Measurements from ENCODE around the gene WAPL. TPM values are rescaled to one million over a fixed set of nuclear protein-coding genes. Genes with fewer than 3 reads are reported as not detected.

The WAPL gene
- total RNA-seq, 1 donor = 40.2 TPM

DNA sequence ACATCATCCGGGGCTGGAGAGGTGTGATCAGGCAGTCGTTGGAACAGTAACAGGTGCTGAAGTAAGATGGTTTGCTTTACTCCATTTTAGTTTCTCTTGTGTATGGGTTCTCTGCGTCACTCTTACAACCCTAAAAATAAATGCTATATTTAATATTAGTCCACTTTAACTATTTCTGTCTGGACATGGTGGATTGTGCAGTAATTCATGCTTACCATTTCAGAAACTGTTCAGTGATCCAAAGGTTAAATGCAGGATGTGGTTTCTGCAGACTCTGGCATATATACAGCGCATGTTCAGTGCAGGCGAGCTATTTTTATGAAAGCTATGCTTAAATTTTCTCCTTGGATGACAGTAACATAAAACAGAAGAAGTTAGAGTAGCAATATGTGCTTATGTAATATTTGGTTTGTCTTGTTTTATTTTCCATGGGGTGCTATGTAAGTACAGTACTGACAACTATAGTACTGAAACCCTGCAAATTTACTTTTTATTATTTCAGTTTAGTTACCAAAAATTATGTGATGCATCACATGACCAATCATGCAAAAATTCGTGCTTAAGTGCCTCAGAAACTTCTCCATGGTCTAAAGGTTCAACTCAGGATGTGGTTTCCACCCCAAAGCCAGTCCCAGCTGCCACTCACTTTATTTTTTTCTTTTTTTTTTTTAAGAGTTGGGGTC lies 108.4 kb downstream of the WAPL start:
- Histone ChIP-seq H3K9me3 (ENCODE audit: low read depth, low read length) (peaks cover 2% of the 10 kb centered on the region), H3K27ac (ENCODE audit: low read depth, low read length) (no peak overlapping the region), H3K4me3 (ENCODE audit: insufficient read depth, low read length) (no peak overlapping the region), H3K27me3 (ENCODE audit: insufficient read depth, low read length) (no peaks in the 10 kb centered on the region), H3K36me3 (ENCODE audit: insufficient read depth, low read length) (no peaks in the 10 kb centered on the region), H2AFZ (ENCODE audit: low read length) (peak overlapping the region; percentile 27), H4K20me1 (ENCODE audit: insufficient read depth, low read length) (no peaks in the 10 kb centered on the region), H3K79me2 (ENCODE audit: insufficient read depth, low read length) (no peaks in the 10 kb centered on the region), H3K4me1 (ENCODE audit: insufficient read depth, low read length) (peaks cover 26% of the 10 kb centered on the region), H3K4me2 (ENCODE audit: insufficient read depth, low read length) (peak overlapping the region; percentile 62)
- peak; percentile 49 for DNase-seq (ENCODE audit: insufficient read length, low spot score, missing footprints)
- TF ChIP-seq, protein P1, sequence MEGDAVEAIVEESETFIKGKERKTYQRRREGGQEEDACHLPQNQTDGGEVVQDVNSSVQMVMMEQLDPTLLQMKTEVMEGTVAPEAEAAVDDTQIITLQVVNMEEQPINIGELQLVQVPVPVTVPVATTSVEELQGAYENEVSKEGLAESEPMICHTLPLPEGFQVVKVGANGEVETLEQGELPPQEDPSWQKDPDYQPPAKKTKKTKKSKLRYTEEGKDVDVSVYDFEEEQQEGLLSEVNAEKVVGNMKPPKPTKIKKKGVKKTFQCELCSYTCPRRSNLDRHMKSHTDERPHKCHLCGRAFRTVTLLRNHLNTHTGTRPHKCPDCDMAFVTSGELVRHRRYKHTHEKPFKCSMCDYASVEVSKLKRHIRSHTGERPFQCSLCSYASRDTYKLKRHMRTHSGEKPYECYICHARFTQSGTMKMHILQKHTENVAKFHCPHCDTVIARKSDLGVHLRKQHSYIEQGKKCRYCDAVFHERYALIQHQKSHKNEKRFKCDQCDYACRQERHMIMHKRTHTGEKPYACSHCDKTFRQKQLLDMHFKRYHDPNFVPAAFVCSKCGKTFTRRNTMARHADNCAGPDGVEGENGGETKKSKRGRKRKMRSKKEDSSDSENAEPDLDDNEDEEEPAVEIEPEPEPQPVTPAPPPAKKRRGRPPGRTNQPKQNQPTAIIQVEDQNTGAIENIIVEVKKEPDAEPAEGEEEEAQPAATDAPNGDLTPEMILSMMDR (IDR thresholded peaks at IDR 0.05; ENCODE audit: extremely low read depth, low read depth, low read length) = no peak

DNA sequence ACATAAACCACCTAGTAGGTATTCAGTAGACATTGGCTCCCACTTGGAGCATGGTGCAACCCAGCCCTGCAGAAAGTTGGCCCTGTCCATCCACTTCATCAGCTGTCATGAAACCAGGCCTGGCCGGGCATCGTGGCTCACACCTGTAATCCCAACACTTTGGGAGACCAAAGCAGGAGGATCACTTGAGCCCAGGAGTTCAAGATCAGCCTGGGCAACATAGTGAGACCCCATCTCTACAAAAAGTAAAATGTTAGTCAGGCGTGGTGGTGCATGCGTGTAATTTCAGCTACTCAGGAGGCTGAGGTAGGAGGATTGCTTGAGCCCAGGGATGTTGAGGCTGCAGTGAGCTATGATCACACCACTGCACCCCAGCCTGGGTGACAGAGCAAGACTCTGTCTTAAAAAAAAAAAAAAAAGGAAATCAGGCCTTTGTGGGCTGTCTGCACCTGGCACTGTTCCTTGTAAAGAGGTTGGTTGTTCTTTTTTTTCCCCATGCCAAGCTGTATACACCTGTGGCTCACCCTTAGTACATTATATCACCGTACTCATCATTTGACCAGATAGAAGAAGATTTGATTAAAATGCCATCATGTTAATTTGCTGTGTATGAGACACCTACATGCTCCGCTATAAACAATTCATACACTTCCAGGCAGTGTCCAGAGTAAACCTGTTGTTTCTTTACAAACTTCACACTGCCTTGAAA lies 109.6 kb downstream of the WAPL start:
- H3K4me2 ChIP-seq (ENCODE audit: insufficient read depth, low read length) = peak overlapping the region; percentile 50
- TF ChIP-seq, protein P1 (IDR thresholded peaks at IDR 0.05; ENCODE audit: extremely low read depth, low read depth, low read length) = no peak
- no peak for DNase-seq (ENCODE audit: insufficient read length, low spot score, missing footprints)
- no peaks in the 10 kb centered on the region for H3K27me3 ChIP-seq (ENCODE audit: insufficient read depth, low read length)
- peaks cover 26% of the 10 kb centered on the region for H3K4me1 ChIP-seq (ENCODE audit: insufficient read depth, low read length)
- peaks cover 2% of the 10 kb centered on the region for H3K9me3 ChIP-seq (ENCODE audit: low read depth, low read length)
- no peaks in the 10 kb centered on the region for H3K36me3 ChIP-seq (ENCODE audit: insufficient read depth, low read length)
- no peaks in the 10 kb centered on the region for H3K79me2 ChIP-seq (ENCODE audit: insufficient read depth, low read length)
- H4K20me1 ChIP-seq (ENCODE audit: insufficient read depth, low read length) = no peaks in the 10 kb centered on the region
- H2AFZ ChIP-seq (ENCODE audit: low read length) = peak overlapping the region; percentile 71
- no peak overlapping the region for H3K4me3 ChIP-seq (ENCODE audit: insufficient read depth, low read length)
- peak overlapping the region; percentile 72 for H3K27ac ChIP-seq (ENCODE audit: low read depth, low read length)

DNA sequence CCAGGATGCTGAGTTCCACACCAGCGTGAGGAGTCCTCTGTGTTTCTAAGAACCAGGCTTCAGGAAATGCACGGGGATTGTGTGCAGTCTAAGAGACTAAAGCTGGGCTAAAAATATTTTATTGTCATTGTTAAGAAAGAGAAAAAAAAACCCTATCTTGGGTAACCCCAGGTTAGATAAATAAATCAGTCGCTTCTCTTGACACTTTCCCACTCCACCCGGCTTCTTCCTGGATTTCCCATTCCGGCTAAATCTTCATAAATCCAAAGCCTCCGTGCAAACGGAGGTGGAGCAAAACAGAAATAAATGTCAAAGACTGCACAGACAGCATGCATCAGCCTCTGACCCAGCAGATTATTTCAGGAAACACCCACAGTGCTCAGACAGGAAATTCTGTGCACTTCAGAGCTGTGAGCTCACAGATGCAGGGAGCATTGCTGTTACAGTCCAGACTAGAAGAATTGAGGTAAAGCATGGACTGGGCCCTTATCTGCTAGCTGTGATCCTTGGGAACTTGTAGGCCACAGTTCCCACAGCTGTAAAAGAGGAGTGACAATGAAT lies 110.2 kb downstream of the WAPL start:
- Histone ChIP-seq H3K27ac (ENCODE audit: low read depth, low read length) (peak overlapping the region; percentile 78), H4K20me1 (ENCODE audit: insufficient read depth, low read length) (no peaks in the 10 kb centered on the region), H3K4me2 (ENCODE audit: insufficient read depth, low read length) (peak overlapping the region; percentile 50), H3K4me3 (ENCODE audit: insufficient read depth, low read length) (no peak overlapping the region), H3K4me1 (ENCODE audit: insufficient read depth, low read length) (peaks cover 26% of the 10 kb centered on the region), H3K79me2 (ENCODE audit: insufficient read depth, low read length) (no peaks in the 10 kb centered on the region), H3K27me3 (ENCODE audit: insufficient read depth, low read length) (no peaks in the 10 kb centered on the region), H3K36me3 (ENCODE audit: insufficient read depth, low read length) (no peaks in the 10 kb centered on the region), H3K9me3 (ENCODE audit: low read depth, low read length) (peaks cover 2% of the 10 kb centered on the region), H2AFZ (ENCODE audit: low read length) (peak overlapping the region; percentile 71)
- peak; percentile 90 for DNase-seq (ENCODE audit: insufficient read length, low spot score, missing footprints)
- TF ChIP-seq, protein P1 (IDR thresholded peaks at IDR 0.05; ENCODE audit: extremely low read depth, low read depth, low read length) = no peak
